Activated CD4-positive, alpha-beta T cell treated with anti-CD3 and anti-CD28 coated beads, Interleukin-2, amount 10 ng/mL, durations not matched to agents 7 days and 5 days (primary cell): Measurements from ENCODE around the gene GIPC2. TPM values are rescaled to one million over a fixed set of nuclear protein-coding genes. Genes with fewer than 3 reads are reported as not detected.

Experiments
- CTCF ChIA-PET: fragments of 350-600 bp; sonication (Branson Sonifier 250); formaldehyde crosslinking; loops from one replicate; lab custom pipeline; 2021; ENCODE audit warnings: antibody characterized with exemption; lab: Charles Lee
- POLR2A ChIA-PET: fragments of 350-600 bp; sonication (Branson Sonifier 250); formaldehyde crosslinking; loops from one replicate; lab custom pipeline; 2021; ENCODE audit warnings: antibody characterized with exemption; lab: Charles Lee
- DNase-seq: peaks from one replicate; pipeline ENCODE4 v3.0.0-alpha.2; 2020
- H3K27ac Mint-ChIP-seq: one replicate; pipeline ENCODE4 v1.8.0; 2021; ENCODE audit warnings: mild to moderate bottlenecking, moderate library complexity, mixed read lengths
- H3K27me3 Mint-ChIP-seq: one replicate; pipeline ENCODE4 v1.8.0; 2021; ENCODE audit warnings: mixed read lengths
- H3K36me3 Mint-ChIP-seq: one replicate; pipeline ENCODE4 v1.8.0; 2021; ENCODE audit warnings: low read depth, mixed read lengths
- H3K4me1 Mint-ChIP-seq: one replicate; pipeline ENCODE4 v1.8.0; 2021; ENCODE audit warnings: mixed read lengths
- H3K4me3 Mint-ChIP-seq: one replicate; pipeline ENCODE4 v1.8.0; 2021; ENCODE audit warnings: mild to moderate bottlenecking, moderate library complexity, mixed read lengths
- H3K9me3 Mint-ChIP-seq: one replicate; pipeline ENCODE4 v1.8.0; 2021; ENCODE audit warnings: mixed read lengths
- total RNA-seq, 2 experiments: library from RNA; stranded (reverse); gene quantifications; one replicate each; pipeline ENCODE4 v1.2.3, GENCODE V29; 2021

GIPC2 gene
- total RNA-seq, 2 experiments from 2014 or later: 0.08 to 0.10 TPM

GRCh38 chr1:78040484-78041089 lies 5.2 kb upstream of the GIPC2 start:
- Mint-ChIP-seq H3K4me1 (peaks cover 18% of the 10 kb centered on the region), H3K27ac (no peak overlapping the region), H3K27me3 (peaks cover 24% of the 10 kb centered on the region), H3K36me3 (no peaks in the 10 kb centered on the region), H3K4me3 (no peak overlapping the region), H3K9me3 (peaks cover 2% of the 10 kb centered on the region)
- DNase-seq: no peak
- POLR2A ChIA-PET: interaction anchor here (0.5 kb wide), 1 partner anchor 692 kb away, joined by 4 read pairs; no protein-coding TSS in a partner anchor
- CTCF ChIA-PET: interaction anchor here (1.3 kb wide), 1 partner anchor 17 kb away, joined by 3 read pairs; no protein-coding TSS in a partner anchor

GRCh38 chr1:78043436-78043835 lies 2.3 kb upstream of the GIPC2 start:
- Mint-ChIP-seq H3K27ac (no peak overlapping the region), H3K4me3 (no peak overlapping the region), H3K27me3 (peaks cover 47% of the 10 kb centered on the region), H3K4me1 (peaks cover 30% of the 10 kb centered on the region), H3K36me3 (no peaks in the 10 kb centered on the region), H3K9me3 (peaks cover 2% of the 10 kb centered on the region)
- POLR2A ChIA-PET: interaction anchor here (1.2 kb wide), 1 partner anchor 39 kb away, joined by 4 read pairs; the partner anchor contains the start of gene DNAJB4
- no peak for DNase-seq
- CTCF ChIA-PET: no interaction called here

GRCh38 chr1:78044796-78045562 lies 787 bp upstream of the GIPC2 start:
- peak overlapping the region; percentile 74 for H3K4me3 Mint-ChIP-seq

DNA sequence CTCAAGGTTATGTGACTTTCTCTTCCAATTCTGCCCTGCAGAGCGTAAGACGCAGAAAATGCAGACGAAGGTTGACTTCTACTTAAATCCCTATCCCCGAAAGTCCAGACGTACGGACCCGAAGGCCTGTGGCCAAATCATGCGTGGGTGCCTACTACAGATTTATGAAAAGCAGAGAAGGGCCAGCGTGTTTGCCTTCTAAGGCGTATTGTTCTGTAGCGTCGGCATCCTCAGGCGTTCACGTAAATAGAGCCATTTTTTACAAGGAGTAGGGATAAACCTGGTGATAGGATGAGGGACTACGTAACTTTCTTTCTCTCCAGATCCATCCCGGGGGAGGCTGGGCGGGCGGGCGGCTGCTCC lies 222 bp upstream of the GIPC2 start:
- Mint-ChIP-seq H3K4me1 (peaks cover 31% of the 10 kb centered on the region), H3K36me3 (no peaks in the 10 kb centered on the region), H3K27ac (no peak overlapping the region), H3K9me3 (no peaks in the 10 kb centered on the region), H3K4me3 (peak overlapping the region; percentile 74), H3K27me3 (peaks cover 51% of the 10 kb centered on the region)
- POLR2A ChIA-PET: no interaction called here
- CTCF ChIA-PET: interaction anchor here (1.2 kb wide), 1 partner anchor 15 kb away, joined by 3 read pairs; no protein-coding TSS in a partner anchor
- no peak for DNase-seq

More at GRCh38 chr1:78044796-78045562, 787 bp upstream of the GIPC2 start:
- POLR2A ChIA-PET: no interaction called here
- CTCF ChIA-PET: interaction anchor here (1.2 kb wide), 1 partner anchor 15 kb away, joined by 3 read pairs; no protein-coding TSS in a partner anchor
- Mint-ChIP-seq H3K27ac (no peak overlapping the region), H3K36me3 (no peaks in the 10 kb centered on the region), H3K9me3 (peaks cover 2% of the 10 kb centered on the region), H3K27me3 (peaks cover 51% of the 10 kb centered on the region), H3K4me1 (peaks cover 33% of the 10 kb centered on the region)
- no peak for DNase-seq

GRCh38 chr1:78047106-78047505 lies 1.3 kb downstream of the GIPC2 start:
- no peak for DNase-seq
- peaks cover 51% of the 10 kb centered on the region for H3K27me3 Mint-ChIP-seq
- CTCF ChIA-PET: interaction anchor here (0.9 kb wide), 1 partner anchor 14 kb away, joined by 3 read pairs; no protein-coding TSS in a partner anchor
- POLR2A ChIA-PET: no interaction called here
- no peak overlapping the region for H3K27ac Mint-ChIP-seq
- H3K9me3 Mint-ChIP-seq: no peaks in the 10 kb centered on the region
- H3K4me3 Mint-ChIP-seq: peak overlapping the region; percentile 74
- H3K4me1 Mint-ChIP-seq: peaks cover 26% of the 10 kb centered on the region
- no peaks in the 10 kb centered on the region for H3K36me3 Mint-ChIP-seq

DNA sequence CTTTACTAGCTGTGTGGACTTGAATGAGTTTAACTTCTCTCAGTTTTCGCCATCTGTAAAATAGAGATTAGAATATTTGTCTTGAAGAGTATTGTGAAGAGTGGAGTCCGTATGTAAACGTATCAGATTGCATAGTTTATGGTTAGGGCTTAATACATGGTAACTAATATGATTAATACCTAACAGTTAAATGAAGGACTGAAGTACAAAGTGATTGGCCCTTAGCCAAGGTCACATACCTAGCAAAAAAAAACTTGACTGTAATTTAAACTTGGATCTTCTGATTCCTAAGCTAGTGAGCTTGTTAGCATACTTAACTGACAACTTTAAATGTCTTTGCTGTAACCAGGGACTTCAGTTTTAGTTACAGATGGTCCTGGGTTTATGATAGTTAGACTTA lies 1.9 kb downstream of the GIPC2 start:
- H3K27ac Mint-ChIP-seq: no peak overlapping the region
- peaks cover 26% of the 10 kb centered on the region for H3K4me1 Mint-ChIP-seq
- peaks cover 50% of the 10 kb centered on the region for H3K27me3 Mint-ChIP-seq
- CTCF ChIA-PET: interaction anchor here (0.7 kb wide), 1 partner anchor 107 kb away, joined by 3 read pairs; no protein-coding TSS in a partner anchor
- POLR2A ChIA-PET: interaction anchor here (0.6 kb wide), 1 partner anchor 1019 kb away, joined by 3 read pairs; no protein-coding TSS in a partner anchor
- DNase-seq: no peak
- H3K36me3 Mint-ChIP-seq: no peaks in the 10 kb centered on the region
- no peaks in the 10 kb centered on the region for H3K9me3 Mint-ChIP-seq
- no peak overlapping the region for H3K4me3 Mint-ChIP-seq

DNA sequence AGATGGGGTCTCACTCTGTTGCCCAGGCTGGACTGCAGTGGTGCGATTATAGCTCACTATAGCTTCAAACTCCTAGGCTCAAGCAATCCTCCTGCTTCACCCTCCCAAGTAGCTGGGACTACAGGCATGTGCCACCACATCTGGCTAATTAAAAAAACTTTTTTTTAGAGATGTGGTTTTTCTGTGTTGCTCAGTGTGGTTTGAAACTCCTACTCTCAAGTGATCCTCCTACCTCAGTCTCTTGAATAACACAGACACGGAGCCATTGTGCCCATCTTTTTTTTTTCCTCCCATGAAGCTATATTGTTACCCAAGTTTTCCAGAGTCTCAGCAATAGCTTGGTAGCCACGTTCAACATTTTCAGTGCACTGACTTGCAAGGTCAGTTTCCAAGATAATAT lies 2.7 kb downstream of the GIPC2 start:
- no peaks in the 10 kb centered on the region for H3K36me3 Mint-ChIP-seq
- CTCF ChIA-PET: interaction anchor here (0.7 kb wide), 1 partner anchor 106 kb away, joined by 3 read pairs; no protein-coding TSS in a partner anchor

DNA sequence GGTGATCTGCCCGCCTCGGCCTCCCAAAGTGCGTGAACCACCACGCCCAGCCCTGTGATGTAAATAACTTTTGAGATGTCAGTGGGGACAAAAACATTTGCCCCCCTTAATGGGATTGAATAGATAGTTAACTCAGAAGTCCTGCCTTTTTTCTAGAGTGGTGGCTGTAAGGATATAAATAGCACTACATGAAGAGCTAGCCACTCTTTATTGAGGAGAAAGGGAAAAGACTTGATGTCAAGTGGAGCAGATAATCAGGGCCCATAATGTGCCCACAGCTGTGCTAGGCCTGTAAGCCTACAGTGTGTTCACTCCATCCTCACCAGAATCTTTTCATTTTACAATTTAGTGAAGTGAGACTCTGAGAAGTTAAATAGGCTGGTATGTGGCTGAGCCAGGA lies 3.6 kb downstream of the GIPC2 start:
- H3K27me3 Mint-ChIP-seq: peaks cover 39% of the 10 kb centered on the region
- H3K4me1 Mint-ChIP-seq: peaks cover 26% of the 10 kb centered on the region
- no peak overlapping the region for H3K4me3 Mint-ChIP-seq
- no peaks in the 10 kb centered on the region for H3K9me3 Mint-ChIP-seq
- no peak overlapping the region for H3K27ac Mint-ChIP-seq
- ChIA-PET CTCF (no interaction called here), POLR2A (interaction anchor here (0.6 kb wide), 1 partner anchor 29 kb away, joined by 6 read pairs; no protein-coding TSS in a partner anchor)
- no peak for DNase-seq
- no peaks in the 10 kb centered on the region for H3K36me3 Mint-ChIP-seq

More for the DNA sequence above, 2.7 kb downstream of the GIPC2 start:
- no peak for DNase-seq
- Mint-ChIP-seq H3K27ac (no peak overlapping the region), H3K9me3 (no peaks in the 10 kb centered on the region), H3K4me1 (peaks cover 26% of the 10 kb centered on the region), H3K27me3 (peaks cover 43% of the 10 kb centered on the region), H3K4me3 (no peak overlapping the region)
- POLR2A ChIA-PET: no interaction called here

DNA sequence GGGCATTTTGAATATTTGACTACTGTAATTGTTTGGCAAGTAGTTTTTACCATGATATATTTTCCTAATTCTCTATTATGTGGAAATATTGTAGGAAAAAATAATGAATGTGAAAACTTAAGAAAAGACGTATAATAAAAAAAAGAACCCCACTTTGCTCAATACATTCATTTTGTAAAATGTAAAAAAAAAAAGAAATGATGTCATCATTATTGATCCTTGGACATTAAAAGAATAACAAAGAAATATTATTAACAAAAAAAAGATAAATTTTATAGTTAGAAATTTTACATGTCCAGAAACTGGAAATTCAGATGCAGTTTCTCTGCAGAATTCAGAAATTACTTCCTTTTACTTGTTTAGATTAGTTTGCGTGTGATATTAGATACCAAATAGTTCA lies 5.2 kb downstream of the GIPC2 start:
- POLR2A ChIA-PET: no interaction called here
- H3K4me3 Mint-ChIP-seq: no peak overlapping the region
- H3K4me1 Mint-ChIP-seq: peaks cover 18% of the 10 kb centered on the region

DNA sequence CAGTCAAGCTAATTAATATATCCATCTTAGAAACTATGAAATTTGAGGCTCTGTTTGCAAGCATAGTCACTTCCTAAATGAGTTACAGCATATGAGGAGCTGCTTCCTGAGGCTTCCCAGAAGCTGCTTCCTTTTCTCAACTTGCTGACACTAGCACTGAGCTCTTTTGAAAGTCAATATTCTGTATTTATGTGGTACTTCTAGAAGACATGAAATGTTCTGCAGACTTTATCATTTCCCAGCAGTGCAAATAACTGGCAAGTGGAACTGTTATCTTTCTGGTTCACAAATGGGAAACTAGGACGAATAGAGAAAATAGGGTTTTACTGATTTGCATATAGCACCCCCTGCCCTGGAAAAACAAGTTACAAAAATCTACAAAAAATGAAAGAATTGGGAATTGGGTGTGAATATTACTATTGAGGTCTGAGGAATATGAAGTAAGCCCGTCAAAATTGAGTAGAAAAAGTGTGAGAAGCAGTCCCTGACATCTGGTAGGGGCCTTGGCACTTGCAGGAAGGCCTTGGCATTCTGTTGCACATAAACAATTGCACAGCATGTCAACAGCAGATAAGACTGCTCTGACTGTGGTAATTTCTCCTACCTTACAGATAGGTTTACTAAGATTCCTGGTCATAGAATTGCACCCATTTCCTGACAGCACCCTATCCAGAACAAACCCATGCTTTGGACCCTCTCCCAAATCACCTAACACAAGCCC lies 7.1 kb downstream of the GIPC2 start:
- H3K9me3 Mint-ChIP-seq: peaks cover 5% of the 10 kb centered on the region
- no peak overlapping the region for H3K4me3 Mint-ChIP-seq
- CTCF ChIA-PET: no interaction called here
- H3K36me3 Mint-ChIP-seq: no peaks in the 10 kb centered on the region
- H3K4me1 Mint-ChIP-seq: peaks cover 9% of the 10 kb centered on the region
- H3K27me3 Mint-ChIP-seq: peaks cover 10% of the 10 kb centered on the region
- no peak overlapping the region for H3K27ac Mint-ChIP-seq
- DNase-seq: no peak
- POLR2A ChIA-PET: no interaction called here

More for the DNA sequence above, 5.2 kb downstream of the GIPC2 start:
- DNase-seq: no peak
- Mint-ChIP-seq H3K9me3 (peaks cover 5% of the 10 kb centered on the region), H3K36me3 (no peaks in the 10 kb centered on the region), H3K27ac (no peak overlapping the region), H3K27me3 (peaks cover 26% of the 10 kb centered on the region)
- CTCF ChIA-PET: interaction anchor here (0.7 kb wide), 1 partner anchor 552 kb away, joined by 3 read pairs; no protein-coding TSS in a partner anchor

GRCh38 chr1:78053498-78053897 lies 7.7 kb downstream of the GIPC2 start:
- no peak overlapping the region for H3K27ac Mint-ChIP-seq

DNA sequence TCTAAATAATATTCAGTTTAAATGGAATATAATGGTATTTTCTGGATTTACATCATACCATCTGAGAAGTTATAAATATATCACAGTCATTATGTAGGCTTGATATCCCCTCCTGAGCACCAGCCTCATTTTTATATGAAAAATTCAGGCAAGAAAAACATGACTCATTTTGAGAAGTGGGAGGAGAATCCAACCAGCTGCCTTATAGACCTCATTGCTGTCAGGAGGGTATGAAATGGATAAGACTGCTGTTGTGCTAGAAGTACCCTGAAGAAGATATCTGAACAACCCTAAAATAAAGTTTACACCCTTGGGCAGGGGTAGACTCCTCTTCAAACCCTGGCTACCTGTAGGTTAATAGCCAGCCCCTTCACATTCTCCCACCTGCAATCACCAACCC lies 8.8 kb downstream of the GIPC2 start:
- H3K9me3 Mint-ChIP-seq: peaks cover 5% of the 10 kb centered on the region
- peaks cover 4% of the 10 kb centered on the region for H3K4me1 Mint-ChIP-seq
- peaks cover 3% of the 10 kb centered on the region for H3K27me3 Mint-ChIP-seq
- no peak overlapping the region for H3K27ac Mint-ChIP-seq
- no peak for DNase-seq
- no peaks in the 10 kb centered on the region for H3K36me3 Mint-ChIP-seq
- H3K4me3 Mint-ChIP-seq: no peak overlapping the region
- POLR2A ChIA-PET: no interaction called here
- CTCF ChIA-PET: no interaction called here

More at GRCh38 chr1:78053498-78053897, 7.7 kb downstream of the GIPC2 start:
- peaks cover 7% of the 10 kb centered on the region for H3K4me1 Mint-ChIP-seq
- no peak for DNase-seq
- peaks cover 6% of the 10 kb centered on the region for H3K27me3 Mint-ChIP-seq
- ChIA-PET CTCF (no interaction called here), POLR2A (no interaction called here)
- H3K9me3 Mint-ChIP-seq: peaks cover 5% of the 10 kb centered on the region
- no peak overlapping the region for H3K4me3 Mint-ChIP-seq
- no peaks in the 10 kb centered on the region for H3K36me3 Mint-ChIP-seq
